CD4-positive, alpha-beta T cell treated with Interleukin-1 beta for 1 hour (primary cell): ENCODE data around the gene PNPLA6.

Experiments used
- DNase-seq, 2 donors: peaks; one replicate each; pipeline ENCODE4 v3.0.0-alpha.2; 2020 to 2022

PNPLA6 gene

GRCh38 chr19:7602935-7603497 lies 67.5 kb downstream of the PNPLA6 start:
- DNase-seq, result no peak

- no peak for DNase-seq
Observed at GRCh38 chr19:7603919-7604318, 68.4 kb downstream of the PNPLA6 start.

- DNase-seq, result peak; percentile 20 to 29
Observed at GRCh38 chr19:7605490-7606222, 70.1 kb downstream of the PNPLA6 start.

- no peak for DNase-seq
Observed at GRCh38 chr19:7606289-7606688, 70.8 kb downstream of the PNPLA6 start.

- no peak for DNase-seq
Observed at GRCh38 chr19:7607212-7607873, 71.8 kb downstream of the PNPLA6 start.

DNA sequence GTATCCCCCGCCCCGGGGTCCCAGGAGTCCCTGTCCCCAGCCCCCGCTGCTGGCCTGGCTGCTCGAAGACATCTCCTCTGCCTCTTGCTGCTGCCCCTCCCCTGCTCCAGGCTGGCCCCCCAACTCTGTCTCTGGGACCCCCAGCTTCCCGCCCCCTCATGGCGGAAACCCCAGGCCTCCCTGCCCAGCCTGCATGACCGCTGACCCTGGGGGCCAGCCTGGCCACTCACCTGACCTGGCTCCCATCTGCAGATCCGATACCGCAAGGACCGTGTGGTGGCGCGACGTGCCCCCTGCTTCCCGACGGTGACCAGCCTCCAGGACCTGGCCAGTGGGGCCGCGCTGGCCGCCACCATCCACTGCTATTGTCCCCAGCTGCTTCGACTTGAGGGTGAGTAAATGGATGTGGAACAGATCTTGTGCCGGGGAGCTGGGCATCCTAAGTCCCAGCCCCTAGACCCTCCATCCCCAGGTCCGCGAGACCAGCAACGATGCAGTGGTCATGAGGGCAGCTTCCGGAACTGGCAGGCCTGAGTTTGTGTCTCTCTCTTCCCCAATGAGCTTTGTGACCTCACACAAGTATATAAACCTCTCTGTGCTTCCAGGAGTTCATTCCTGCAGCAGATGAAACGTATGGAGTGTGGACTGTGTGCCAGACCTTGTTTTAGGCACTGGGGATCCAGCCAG lies 72.5 kb downstream of the PNPLA6 start:
- DNase-seq, result no peak

GRCh38 chr19:7610491-7611240 lies 75.1 kb downstream of the PNPLA6 start:
- no peak for DNase-seq
